HG03575 (cell line): ENCODE results near the gene DLK1.

Experiments used
- ATAC-seq: cut with Tn5 transposase; IDR thresholded peaks from one replicate; pipeline ENCODE4 v1.9.1; 2021; ENCODE audit not compliant: unreplicated experiment, insufficient number of reproducible peaks, low FRiP score; ENCODE audit errors: extremely low read depth

The DLK1 gene

DNA sequence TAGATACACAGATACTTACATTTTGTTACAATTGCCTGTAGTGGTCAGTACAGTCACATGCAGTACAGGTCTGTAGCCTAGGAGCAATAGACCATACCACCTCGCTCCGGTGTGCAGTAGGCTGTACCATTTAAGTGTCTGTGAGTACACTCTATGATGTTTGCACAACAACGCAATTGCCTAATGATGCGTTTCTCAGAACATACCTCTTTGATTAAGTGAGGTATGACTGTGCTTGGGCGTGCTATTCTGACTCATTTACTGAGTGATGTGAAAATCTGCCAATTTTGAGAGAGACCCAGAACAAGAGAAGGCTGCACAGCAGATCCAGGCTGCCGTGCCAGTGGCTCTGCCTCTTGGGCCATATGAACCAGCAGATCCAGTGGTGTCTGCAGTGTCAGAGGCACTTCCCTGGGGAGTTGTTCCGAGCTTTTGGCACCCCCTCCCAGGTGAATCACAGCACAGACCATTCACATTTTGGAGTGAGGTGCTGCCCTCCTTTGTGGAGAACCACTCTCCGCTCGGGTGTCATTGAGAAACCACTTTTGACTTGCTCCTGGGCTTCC lies 20.4 kb downstream of the DLK1 start:
- no peak for ATAC-seq

DNA sequence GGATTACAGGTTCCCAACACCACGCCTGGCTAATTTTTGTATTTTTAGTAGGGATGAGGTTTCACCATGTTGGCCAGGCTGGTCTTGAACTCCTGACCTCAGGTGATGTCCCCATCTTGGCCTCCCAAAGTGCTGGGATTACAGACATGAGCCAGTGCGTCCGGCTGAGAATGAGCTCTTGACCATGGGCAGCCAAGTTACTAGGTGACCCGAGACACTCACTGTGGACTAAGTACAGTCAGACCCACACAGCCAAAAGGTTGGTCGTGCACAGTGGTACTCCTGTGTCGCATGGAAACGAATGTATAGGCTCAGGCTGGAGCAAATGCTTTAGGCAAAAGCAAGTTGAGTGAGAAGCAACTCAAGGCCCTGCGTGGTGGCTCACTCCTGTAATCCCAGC lies 21.0 kb downstream of the DLK1 start:
- no peak for ATAC-seq

DNA sequence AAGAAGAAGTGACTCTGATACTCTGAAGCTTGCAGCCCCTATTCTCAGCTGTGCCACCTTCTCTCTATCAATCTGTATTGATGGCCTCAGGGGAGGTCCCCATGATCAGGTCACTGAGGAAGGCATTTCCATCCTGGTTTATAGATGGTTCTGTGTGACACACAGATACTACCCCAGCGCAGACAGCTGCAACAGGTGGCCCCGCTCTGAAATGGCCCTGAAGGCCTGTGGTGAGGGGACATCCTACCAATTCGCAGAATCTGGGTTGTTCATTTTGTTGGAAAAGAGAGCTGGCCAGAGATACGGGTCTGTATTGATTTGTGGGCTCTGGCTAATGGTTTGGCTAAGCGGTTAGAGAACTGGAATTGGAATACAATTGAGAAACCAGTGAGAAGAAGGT lies 21.7 kb downstream of the DLK1 start:
- ATAC-seq, result no peak

DNA sequence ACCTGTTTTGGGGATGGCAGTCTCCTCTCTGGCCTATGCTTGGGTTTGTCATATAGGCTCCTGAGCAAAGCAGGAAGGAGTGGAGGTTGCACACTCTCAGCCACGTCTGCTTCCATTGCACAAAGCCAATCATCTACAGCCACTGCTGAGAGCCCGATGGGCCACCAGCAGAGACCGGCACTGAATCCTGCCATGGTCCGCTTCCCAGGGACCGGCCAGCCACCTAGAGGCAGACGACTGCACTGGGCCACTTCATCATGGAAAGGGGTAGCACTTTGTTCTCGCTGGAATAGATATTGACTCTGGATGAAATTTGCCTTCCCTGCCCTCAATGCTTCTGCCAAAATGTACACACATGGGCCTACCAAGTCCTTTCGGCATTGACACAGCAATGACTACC lies 22.3 kb downstream of the DLK1 start:
- no peak for ATAC-seq

DNA sequence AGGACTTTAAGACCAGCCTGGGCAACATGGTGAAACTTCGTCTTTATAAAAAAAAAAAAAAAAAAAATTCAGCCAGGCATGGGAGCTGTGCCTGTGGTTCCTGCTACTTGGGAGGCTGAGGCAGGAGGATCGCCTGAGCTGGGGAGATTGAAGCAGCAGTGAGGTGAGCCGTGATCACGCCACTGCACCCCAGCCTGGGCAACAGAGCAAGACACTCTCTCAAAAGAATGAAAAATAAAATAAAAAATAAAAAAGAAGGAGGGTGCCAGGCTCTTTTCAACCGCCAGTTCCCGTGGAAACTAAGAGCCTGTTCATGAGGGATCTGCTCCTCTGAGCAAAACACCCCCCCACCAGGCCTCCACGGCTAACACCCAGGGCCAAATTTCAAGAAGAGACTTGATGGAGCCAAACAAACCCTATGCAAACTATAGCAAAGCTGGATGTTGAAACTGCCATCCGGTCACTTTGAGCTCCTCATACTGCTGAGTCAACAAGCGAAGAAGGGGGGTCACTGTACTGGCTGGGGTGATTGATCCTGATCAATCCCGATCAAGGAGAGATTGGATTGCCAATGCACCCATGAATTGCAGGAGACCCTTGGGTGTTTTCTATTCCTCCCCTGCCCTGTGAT lies 23.4 kb downstream of the DLK1 start:
- ATAC-seq, result no peak

DNA sequence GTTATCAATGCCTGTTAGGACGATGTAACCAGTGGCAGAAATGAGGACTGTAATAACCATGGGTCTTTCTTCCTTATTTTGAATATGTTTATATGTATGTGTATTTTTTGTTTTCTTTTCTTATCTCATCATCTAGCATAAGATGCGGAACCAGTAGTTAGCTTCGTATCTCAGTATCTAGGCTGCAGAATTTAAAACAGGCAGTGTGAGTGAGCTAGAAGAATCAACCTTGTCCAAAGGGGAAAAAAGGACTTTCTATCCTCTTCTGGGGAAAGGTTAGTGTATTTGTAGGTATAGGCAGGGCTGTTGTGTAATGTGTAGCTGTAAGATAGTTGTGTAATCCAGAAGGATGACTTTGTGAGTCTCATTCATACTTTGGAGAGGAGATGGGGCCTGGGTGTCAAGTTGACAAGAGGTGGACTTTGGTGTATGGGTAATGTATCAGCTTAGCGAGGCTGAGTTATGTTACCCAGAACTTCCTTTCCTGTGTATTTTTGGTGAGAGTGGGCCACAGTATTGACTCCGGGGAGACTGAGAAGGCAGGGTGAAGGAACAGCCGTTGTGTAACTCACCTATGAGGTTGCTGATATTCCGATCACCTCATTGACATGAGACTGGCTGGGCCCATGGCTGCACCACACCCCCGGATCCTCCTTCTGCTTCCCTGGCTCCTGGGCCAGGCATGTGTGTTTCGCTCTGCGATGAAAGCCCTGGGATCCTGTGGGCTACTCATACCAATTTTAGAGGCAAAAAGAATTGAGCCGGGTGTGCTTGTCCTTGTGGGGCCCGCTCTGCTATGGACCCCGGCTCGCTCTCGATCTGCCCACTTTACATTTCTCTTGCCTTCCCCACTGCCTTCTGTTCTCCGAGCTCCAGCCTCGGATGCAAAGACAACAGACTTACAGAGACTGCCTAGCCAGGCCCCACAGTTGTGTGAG lies 24.3 kb downstream of the DLK1 start:
- no peak for ATAC-seq

DNA sequence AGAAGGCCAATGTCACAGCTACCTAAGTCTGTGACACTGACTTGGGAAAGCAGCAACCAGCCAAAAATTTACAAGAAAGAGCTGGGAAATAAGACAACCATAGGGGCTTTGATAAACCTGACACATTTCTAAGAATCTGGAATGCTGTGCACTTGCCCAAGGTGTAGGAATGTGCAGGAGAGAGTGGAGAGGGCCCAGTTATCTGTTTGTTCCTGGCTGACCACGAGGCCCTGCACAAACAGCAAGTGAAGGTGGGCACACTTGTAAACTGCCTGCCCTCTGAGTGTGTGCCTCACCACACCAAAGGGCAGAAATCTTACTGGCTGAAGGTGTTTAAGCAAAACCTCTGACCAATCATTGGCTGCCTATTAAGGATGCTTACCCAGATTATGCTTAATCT lies 27.3 kb downstream of the DLK1 start:
- ATAC-seq, result no peak

DNA sequence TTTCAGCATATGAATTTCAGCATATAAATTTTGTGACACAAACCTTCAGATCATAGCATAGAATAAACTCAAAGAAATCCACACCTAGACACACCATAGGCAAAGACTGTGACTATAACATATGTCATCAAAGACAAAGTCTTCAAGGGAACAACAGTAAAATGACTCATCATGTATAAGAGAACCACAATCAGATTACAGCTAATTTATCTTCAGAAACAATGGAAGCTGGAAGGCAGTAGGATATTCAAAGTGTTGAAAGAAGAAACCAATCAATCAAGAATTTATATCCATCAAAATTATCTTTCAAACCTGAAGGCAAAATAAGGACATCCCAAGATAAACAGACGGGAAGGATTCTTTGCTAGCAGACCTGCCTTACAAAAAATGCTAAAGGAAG lies 29.0 kb downstream of the DLK1 start:
- no peak for ATAC-seq

DNA sequence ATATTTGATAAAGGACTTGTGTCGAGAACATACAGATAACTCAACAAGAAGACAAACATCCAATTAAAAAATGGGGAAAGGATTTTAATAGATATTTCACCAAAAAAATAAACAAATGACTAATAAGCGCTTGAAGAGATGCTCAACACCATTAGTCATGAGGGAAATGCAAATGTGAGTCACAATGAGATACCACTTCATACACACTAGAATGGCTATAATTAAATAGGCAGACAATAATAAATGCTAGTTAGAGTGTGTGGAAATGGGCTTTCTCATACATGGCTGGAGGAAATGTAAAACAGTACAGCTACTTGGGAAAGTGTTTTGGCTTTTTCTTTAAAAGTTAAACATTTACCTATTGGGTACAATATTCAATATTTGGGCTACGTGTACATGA lies 34.8 kb downstream of the DLK1 start:
- ATAC-seq, result no peak

DNA sequence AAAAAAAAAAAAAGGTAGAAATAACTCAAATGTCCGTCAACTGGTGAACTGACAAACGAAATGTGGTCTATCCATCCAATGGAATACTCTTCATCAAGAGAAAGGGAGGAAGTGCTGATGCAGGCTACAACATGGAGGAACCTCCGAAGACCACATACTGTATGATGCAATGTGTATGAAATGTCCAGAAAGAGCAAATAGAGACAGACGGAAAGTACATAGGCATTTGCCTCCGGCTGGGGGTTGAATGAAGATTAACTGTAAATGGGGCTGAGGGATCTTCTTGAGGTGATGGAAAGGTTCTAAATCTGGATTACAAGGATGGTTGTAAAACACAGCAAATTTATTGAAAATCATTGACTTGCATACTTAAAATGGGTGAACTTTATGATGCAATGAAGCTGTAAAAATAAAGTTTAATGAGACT lies 35.4 kb downstream of the DLK1 start:
- no peak for ATAC-seq

DNA sequence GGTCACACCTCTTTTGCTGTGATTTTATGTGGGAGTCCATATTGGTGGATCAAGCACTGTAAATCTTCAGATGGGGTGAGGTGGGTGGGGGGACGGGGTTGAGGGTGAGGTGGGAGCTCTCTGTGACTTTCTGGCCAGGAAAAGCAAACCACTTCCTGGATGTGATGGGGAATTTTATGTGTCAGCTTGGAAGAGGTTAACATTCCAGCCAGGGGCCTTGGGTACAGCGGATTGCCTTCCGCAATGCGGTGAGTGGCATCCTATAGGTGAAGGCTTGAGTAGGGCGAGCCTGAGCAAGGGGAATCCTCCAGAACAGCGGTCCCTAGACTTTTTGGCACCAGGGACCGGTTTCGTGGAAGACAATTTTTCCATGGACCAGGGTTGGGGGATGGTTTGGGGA lies 36.2 kb downstream of the DLK1 start:
- ATAC-seq, result no peak

DNA sequence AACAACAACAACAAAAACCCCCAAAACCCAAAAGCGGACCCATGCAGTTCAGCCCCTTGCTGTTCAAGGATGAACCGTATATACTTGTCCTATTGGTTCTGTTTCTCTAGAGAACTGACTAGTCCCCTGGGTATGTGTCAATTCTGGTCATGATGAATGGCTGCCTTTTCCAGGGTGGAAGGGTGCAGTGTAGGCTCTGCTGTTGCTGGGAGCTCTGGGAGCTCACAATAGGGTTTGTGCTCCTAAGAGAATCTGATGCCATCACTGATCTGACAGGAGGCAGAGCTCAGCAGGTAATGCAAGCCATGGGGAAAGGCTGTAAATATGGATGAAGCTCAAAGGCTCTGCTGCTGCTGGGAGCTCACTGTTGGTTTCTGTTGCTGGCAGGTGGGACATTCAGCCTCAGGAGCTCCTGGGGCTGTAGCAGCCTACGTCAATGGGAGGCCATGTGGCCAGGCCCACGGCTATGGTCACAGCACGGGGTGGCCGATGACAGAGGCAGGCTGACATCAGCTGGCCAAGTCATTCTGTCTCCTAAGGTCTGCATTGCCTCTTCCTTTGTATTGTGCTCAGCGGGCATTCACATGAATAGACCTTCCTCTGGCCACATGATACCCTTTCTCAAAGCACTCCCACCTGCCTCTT lies 37.9 kb downstream of the DLK1 start:
- no peak for ATAC-seq

DNA sequence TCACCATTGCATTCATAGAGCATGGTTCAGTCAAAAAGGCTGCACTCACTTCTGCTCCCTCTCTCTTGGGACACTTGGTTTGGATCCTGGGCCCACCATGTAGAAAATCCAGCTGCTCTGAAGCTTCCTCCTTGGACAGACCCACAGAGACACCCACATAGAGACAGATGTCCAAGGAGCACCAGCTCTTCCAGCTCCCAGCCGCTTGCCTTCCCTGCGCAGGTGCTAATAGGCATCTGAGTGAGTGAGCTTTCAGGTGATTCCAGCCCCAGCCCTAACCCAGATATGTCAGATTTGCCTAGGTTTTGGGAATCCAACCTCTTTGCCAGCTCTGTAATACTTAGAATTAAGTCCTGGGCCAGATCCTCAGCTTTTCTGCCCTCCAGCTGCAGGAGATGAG lies 38.6 kb downstream of the DLK1 start:
- no peak for ATAC-seq

DNA sequence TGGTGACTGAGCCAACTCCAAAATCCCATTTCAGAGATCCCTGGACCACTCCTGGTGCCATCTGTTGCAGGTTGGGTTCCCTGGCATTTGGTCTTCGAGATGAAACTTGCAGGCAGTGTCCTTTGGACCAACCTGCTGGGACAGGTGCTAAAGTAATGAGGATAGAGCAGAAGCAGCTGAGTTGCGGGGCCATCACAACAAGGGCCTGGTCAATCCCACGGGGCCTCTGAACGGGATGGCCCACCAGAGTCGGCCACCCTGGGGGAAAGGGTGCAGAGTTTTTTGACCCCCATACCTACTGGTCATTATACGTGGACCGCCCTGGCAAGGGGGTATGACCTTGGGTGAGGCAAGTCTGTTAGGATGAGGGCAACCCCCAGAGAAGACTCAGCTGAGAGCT lies 39.3 kb downstream of the DLK1 start:
- no peak for ATAC-seq

DNA sequence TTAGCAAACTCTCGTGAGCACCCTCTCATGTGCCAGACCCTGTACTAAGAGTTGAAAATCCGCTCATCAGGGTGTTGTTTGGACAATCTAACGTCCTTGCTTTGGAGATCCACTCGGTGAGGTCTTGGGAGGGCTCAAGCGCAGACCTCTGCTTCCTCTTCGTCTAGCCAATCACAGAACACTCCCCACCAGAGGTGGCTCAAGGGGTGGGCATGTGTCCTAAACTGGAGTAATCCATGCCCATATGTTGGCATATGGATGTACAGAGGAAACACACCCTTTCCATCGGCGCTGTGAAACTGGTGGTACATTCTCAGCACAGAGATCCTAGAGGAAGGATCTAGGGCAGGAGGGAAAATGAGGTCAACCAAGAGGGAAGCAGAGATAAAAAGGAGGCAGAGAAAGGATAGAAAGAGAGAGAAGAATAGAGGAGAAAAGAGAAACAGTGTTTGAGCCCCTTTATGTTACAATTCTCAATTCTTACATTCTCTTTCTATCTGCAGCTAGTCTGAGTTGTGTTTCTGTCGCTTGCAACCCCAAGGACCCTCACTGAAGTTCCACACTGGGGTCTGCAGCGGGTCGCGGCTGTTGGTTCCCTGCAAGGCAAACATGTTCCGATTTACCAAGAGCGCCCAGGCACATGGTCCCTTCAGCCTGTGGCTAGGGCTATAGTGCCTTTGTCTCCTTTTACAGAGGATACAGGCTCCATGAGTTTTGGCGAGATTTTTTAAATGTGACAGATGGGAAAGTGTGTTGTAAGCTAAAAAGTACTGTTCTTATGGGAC lies 40.5 kb downstream of the DLK1 start:
- no peak for ATAC-seq

DNA sequence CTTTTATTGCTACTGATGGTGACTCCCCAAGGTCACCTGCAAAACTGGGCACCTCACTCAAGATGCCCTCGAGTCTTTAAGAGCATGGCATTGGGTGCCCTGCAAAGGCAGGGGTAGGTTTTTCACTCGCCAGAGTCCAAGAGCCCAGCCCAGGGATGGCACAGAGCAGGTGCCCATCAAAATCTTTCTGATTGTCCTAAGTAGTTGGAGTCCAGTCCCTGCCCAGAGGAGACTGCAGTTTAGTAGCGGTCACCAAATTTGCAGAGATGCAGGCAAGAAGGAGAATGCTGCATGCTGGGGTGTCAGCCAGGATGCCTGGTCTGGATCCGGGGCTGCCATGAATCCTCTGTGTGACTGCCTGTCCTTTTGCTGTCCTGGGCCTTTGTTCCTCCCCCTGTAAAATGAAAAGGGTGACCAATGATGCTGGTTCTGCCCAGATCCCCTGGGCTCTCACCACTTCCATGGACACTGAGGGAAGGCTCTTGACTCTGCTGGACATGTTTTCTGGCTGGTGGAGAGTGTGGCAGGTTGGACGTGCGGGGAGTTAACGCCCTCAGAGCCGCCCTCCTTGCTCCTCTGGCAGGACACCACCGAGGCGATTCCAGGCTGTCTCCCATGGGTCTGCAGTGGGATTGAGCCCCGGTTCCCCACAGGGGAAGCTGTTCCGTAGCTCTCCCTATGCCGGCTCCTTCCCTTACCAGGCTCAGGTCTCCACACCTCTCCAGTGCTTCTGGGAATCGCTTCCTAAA lies 41.3 kb downstream of the DLK1 start:
- no peak for ATAC-seq

DNA sequence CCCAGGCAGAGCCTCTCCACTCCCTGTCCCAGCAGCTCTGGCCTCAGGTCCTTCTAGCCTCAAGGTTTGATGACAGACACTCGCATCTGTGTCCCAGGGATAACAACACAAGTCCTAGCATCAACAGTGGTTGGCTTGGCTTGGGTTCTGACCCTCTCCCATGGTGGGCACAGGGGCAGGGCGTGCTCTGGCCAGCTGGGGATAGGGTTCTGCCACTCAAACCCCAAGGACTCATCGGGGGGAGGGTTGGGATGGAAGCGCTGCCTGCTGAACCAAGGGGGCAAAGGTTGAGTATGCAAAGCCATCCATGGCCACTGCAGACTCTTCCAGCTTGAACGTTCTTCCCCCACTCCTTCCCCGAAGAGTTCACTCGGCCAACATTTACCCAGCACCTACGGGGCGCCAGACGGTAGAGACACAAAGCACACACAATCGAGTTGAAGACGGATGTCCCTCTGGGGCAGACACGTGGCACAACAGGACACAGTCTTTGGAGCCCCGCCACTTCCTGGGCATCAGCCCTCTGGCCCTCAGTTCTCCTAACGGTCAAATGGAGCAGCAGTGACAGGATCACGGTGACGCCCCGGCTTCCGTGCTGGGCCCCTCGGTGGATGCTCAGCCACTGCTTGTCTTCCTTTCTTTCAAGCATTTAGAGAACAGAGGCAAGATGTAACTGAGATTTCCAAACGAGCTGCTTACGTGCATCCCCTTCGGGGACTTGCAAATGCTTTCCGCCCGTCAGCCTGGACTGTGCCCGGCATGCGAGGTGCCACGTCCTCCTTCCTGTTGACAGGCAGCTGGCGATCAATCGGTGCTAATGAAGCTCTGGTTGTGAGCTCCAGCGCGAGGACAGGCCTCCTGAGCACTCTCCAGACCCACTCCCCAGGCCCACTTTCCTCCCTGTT lies 42.6 kb downstream of the DLK1 start:
- ATAC-seq, result no peak
